ENCODE results near the gene PCDHGA6.
"Not testable (repeated sequence)": the region's sequence is repeated elsewhere in the genome, so short reads cannot be mapped to it uniquely, and the experiment has no call there.

The PCDHGA6 gene

GRCh38 chr5:141360685-141361084 lies 13.0 kb upstream of the PCDHGA6 start:
- DNase-seq, result no peak

- DNase-seq, result no peak
Observed at GRCh38 chr5:141362719-141363118, 11.0 kb upstream of the PCDHGA6 start.

GRCh38 chr5:141363952-141364660 lies 9.6 kb upstream of the PCDHGA6 start, which contains the start of gene PCDHGA5:
PCDHGA5 (plus strand) TSS chr5:141364162; CDS start chr5:141364331, 169 bp downstream.
- no peak for DNase-seq

GRCh38 chr5:141366016-141366896 lies 7.4 kb upstream of the PCDHGA6 start:
- no peak for DNase-seq

GRCh38 chr5:141369994-141370848 lies 3.5 kb upstream of the PCDHGA6 start, which contains the start of gene PCDHGB3:
PCDHGB3 (plus strand) TSS chr5:141370242; CDS start chr5:141370395, 153 bp downstream.
- peak; percentile 51 for DNase-seq

- DNase-seq, result no peak
Observed at GRCh38 chr5:141371572-141372475, 1.9 kb upstream of the PCDHGA6 start.

GRCh38 chr5:141374627-141375026 lies 936 bp downstream of the PCDHGA6 start:
- DNase-seq, result no peak

- not testable (repeated sequence) for DNase-seq
Observed at GRCh38 chr5:141375444-141376155, 1.9 kb downstream of the PCDHGA6 start.

GRCh38 chr5:141382469-141383294 lies 9.0 kb downstream of the PCDHGA6 start, which contains the start of gene PCDHGA7:
PCDHGA7 (plus strand) TSS chr5:141382742; CDS start chr5:141382900, 158 bp downstream.
- no peak for DNase-seq

- DNase-seq, result no peak
Observed at GRCh38 chr5:141383345-141383744, 9.7 kb downstream of the PCDHGA6 start.

- DNase-seq, result no peak
Observed at GRCh38 chr5:141384471-141385267, 11.0 kb downstream of the PCDHGA6 start.

GRCh38 chr5:141387557-141388311 lies 14.0 kb downstream of the PCDHGA6 start, which contains the start of gene PCDHGB4:
PCDHGB4 (plus strand) TSS chr5:141387698; CDS start chr5:141387885, 187 bp downstream.
- DNase-seq, result peak; percentile 42

GRCh38 chr5:141388661-141389060 lies 15.0 kb downstream of the PCDHGA6 start:
- no peak for DNase-seq

- no peak for DNase-seq
Observed at GRCh38 chr5:141389153-141390042, 15.7 kb downstream of the PCDHGA6 start.

GRCh38 chr5:141392429-141393198 lies 18.9 kb downstream of the PCDHGA6 start, which contains the start of gene PCDHGA8:
PCDHGA8 (plus strand) TSS chr5:141392633; CDS start chr5:141392814, 181 bp downstream.
- no peak for DNase-seq

- DNase-seq, result no peak
Observed at GRCh38 chr5:141393267-141393666, 19.6 kb downstream of the PCDHGA6 start.
